ENCODE results near the gene NMRK1. TPM values are rescaled to one million over a fixed set of nuclear protein-coding genes. Genes with fewer than 3 reads are reported as not detected.

Gene NMRK1
- polyA plus RNA-seq, 1 of the 3 experiments (the other 2 are of a cell fraction), result 8.4 TPM

GRCh38 chr9:75047506-75047905 is 40.4 kb downstream of the NMRK1 start:
- Histone ChIP-seq H3F3A (replicated peaks; ENCODE audit: insufficient read depth) (no peaks in the 10 kb centered on the region), H3K9ac (no peak overlapping the region), H3K79me2 (ENCODE audit: insufficient read depth) (no peaks in the 10 kb centered on the region), H3K4me1 (ENCODE audit: control insufficient read depth in 1 of 2, insufficient read depth in 2 of 2, low read depth in 1 of 2, low read length in 1 of 2) (no peaks in the 10 kb centered on the region), H2AFZ (ENCODE audit: low read depth) (no peak overlapping the region), H4K20me1 (ENCODE audit: insufficient read depth) (no peaks in the 10 kb centered on the region), H3K36me3 (replicated peaks in 1 of 2; ENCODE audit: control insufficient read depth in 1 of 2, insufficient read depth in 2 of 2, low read length in 1 of 2) (no peaks in the 10 kb centered on the region), H3K27me3 (ENCODE audit: insufficient read depth) (no peaks in the 10 kb centered on the region), H3K27ac (ENCODE audit: low read depth in 2 of 2, low read length in 1 of 2) (no peak overlapping the region), H3K9me3 (no peaks in the 10 kb centered on the region), H3K4me2 (no peak overlapping the region), H3K4me3 (ENCODE audit: low read depth in 2 of 2, low read length in 1 of 2) (no peak overlapping the region), H3K9me2 (no peaks in the 10 kb centered on the region)
- ChIA-PET CTCF (no interaction called here), POLR2A (no interaction called here)
- no peak for DNase-seq
- TF ChIP-seq IRF3 (IDR thresholded peaks at IDR 0.05; ENCODE audit: low read depth, low read length) (no peak), GATA2 (CRISPR knock-in tag; IDR thresholded peaks at IDR 0.05) (no peak), USF2 (IDR thresholded peaks at IDR 0.05; ENCODE audit: borderline replicate concordance, low read depth, low read length) (no peak), TEAD4 (IDR thresholded peaks at IDR 0.05; ENCODE audit: borderline replicate concordance, insufficient read depth) (no peak), SIN3A (IDR thresholded peaks at IDR 0.05; ENCODE audit: borderline replicate concordance, low read depth, low read length) (no peak), POLR2AphosphoS5 (IDR thresholded peaks at IDR 0.05; ENCODE audit: low read depth, low read length) (no peak)
- whole genome bisulfite sequencing (ENCODE audit: low lambda C conversion rate), result 21% methylated on average over 2 of the region's 2 CpGs

- Histone ChIP-seq H3K27me3 (ENCODE audit: insufficient read depth) (no peaks in the 10 kb centered on the region), H3K4me1 (ENCODE audit: control insufficient read depth in 1 of 2, insufficient read depth in 2 of 2, low read depth in 1 of 2, low read length in 1 of 2) (no peaks in the 10 kb centered on the region), H3K9me3 (no peaks in the 10 kb centered on the region), H3K79me2 (ENCODE audit: insufficient read depth) (no peaks in the 10 kb centered on the region), H3K9me2 (no peaks in the 10 kb centered on the region), H4K20me1 (ENCODE audit: insufficient read depth) (no peaks in the 10 kb centered on the region), H3F3A (replicated peaks; ENCODE audit: insufficient read depth) (no peaks in the 10 kb centered on the region), H3K4me3 (ENCODE audit: low read depth in 2 of 2, low read length in 1 of 2) (no peak overlapping the region), H3K27ac (ENCODE audit: low read depth in 2 of 2, low read length in 1 of 2) (no peak overlapping the region), H2AFZ (ENCODE audit: low read depth) (no peak overlapping the region), H3K4me2 (no peak overlapping the region), H3K36me3 (replicated peaks in 1 of 2; ENCODE audit: control insufficient read depth in 1 of 2, insufficient read depth in 2 of 2, low read length in 1 of 2) (no peaks in the 10 kb centered on the region), H3K9ac (no peak overlapping the region)
- no peak for TF ChIP-seq USF1 (IDR thresholded peaks at IDR 0.05; ENCODE audit: borderline replicate concordance, low read depth)
- POLR2A ChIA-PET, result no interaction called here
- CTCF ChIA-PET, result interaction anchor here (0.9 kb wide), 1 partner anchor 31 kb away, joined by 3 read pairs; no protein-coding TSS in a partner anchor
- 36% methylated on average over 3 of the region's 3 CpGs for WGBS (ENCODE audit: low lambda C conversion rate)
- no peak for DNase-seq
Measured at GRCh38 chr9:75046725-75047345, 41.1 kb downstream of the NMRK1 start.
